MM.1S (cell line): ENCODE results near the gene ARGLU1.
A peak's percentile ranks its signal among the peaks of the same experiment; 100 is the strongest.

ENCODE experiments used
- DNase-seq: peaks from one replicate; pipeline ENCODE4 v3.0.0-alpha.2; 2015
- H2AFZ ChIP-seq: fragments of 300-600 bp; sonication (generic); 2 replicates; pipeline ENCODE4 v1.6.0; 2016; ENCODE audit warnings: antibody characterized with exemption, low read length
- H3F3A ChIP-seq: fragments of 300-600 bp; sonication (generic); 2 replicates; pipeline ENCODE4 v1.6.1; 2016; ENCODE audit warnings: mild to moderate bottlenecking, antibody characterized with exemption, low read length, moderate library complexity, mixed read lengths; ENCODE audit not compliant: insufficient read depth
- H3K27ac ChIP-seq: fragments of 300-600 bp; sonication (generic); 2 replicates; pipeline ENCODE4 v1.5.1; 2016; ENCODE audit warnings: mild to moderate bottlenecking, low read length
- H3K27me3 ChIP-seq: fragments of 300-600 bp; sonication (generic); replicated peaks from 2 replicates; pipeline ENCODE4 v1.6.0; 2016; ENCODE audit warnings: low read length; ENCODE audit not compliant: insufficient read depth
- H3K36me3 ChIP-seq: fragments of 300-600 bp; sonication (generic); replicated peaks from 2 replicates; pipeline ENCODE4 v1.6.1; 2016; ENCODE audit warnings: mild to moderate bottlenecking, low read length, mixed read lengths; ENCODE audit not compliant: insufficient read depth
- H3K4me1 ChIP-seq: fragments of 300-600 bp; sonication (generic); 2 replicates; pipeline ENCODE4 v1.6.1; 2016; ENCODE audit warnings: low read length, mixed read lengths
- H3K4me2 ChIP-seq: fragments of 300-600 bp; sonication (generic); 2 replicates; pipeline ENCODE4 v1.6.0; 2016; ENCODE audit warnings: low read depth, low read length
- H3K4me3 ChIP-seq: fragments of 300-600 bp; sonication (generic); 2 replicates; pipeline ENCODE4 v1.5.1; 2016; ENCODE audit warnings: low read length, mixed read lengths
- H3K79me2 ChIP-seq: fragments of 300-600 bp; sonication (generic); 2 replicates; pipeline ENCODE4 v1.6.1; 2016; ENCODE audit warnings: mixed run types, low read length, mixed read lengths
- H3K9ac ChIP-seq: fragments of 300-600 bp; sonication (generic); 2 replicates; pipeline ENCODE4 v1.6.1; 2016; ENCODE audit warnings: low read length, mixed read lengths
- H3K9me2 ChIP-seq: fragments of 300-600 bp; sonication (generic); replicated peaks from 2 replicates; pipeline ENCODE4 v1.6.1; 2016; ENCODE audit warnings: mild to moderate bottlenecking, low read length, mixed read lengths; ENCODE audit not compliant: insufficient read depth
- H3K9me3 ChIP-seq: fragments of 300-600 bp; sonication (generic); replicated peaks from 2 replicates; pipeline ENCODE4 v1.6.1; 2016; ENCODE audit warnings: mild to moderate bottlenecking, low read length, mixed read lengths; ENCODE audit not compliant: insufficient read depth
- H4K20me1 ChIP-seq: fragments of 300-600 bp; sonication (generic); 2 replicates; pipeline ENCODE4 v1.6.1; 2016; ENCODE audit warnings: mild to moderate bottlenecking, low read length, moderate library complexity, mixed read lengths; ENCODE audit not compliant: insufficient read depth
- EZH2 ChIP-seq: fragments of 300-600 bp; sonication (generic); optimal IDR thresholded peaks from 2 replicates; pipeline ENCODE3; 2017; ENCODE audit warnings: low read depth, mild to moderate bottlenecking, antibody characterized with exemption, low read length, mixed read lengths
- EZH2phosphoT487 ChIP-seq: fragments of 300-600 bp; sonication (generic); IDR thresholded peaks from 2 replicates; pipeline ENCODE4 v1.6.1; 2018; ENCODE audit warnings: antibody characterized with exemption, low read length
- TF ChIP-seq, protein P1 (sequence below): fragments of 300-600 bp; sonication (generic); IDR thresholded peaks from 2 replicates; pipeline ENCODE4 v1.5.1; 2016; ENCODE audit warnings: antibody characterized with exemption, low read length, mixed read lengths

ARGLU1 gene

DNA sequence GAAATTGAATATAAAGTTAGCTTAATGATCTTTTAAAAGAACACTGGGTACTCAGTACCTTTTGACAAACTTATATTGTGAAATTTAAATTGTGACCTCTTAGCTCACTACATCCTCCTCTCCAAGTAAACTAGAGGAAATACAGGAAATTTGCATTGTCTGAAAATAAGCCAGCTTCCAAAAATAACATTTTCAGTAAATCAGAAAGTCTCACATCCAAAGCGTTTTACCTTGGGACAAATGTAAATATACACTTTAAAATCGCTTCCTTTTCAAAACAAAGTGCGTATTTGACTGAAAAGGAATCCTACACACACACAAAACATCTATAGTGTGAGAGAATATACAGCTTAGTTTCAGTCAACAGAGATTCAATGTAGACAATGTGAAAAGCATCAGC is 30.4 kb downstream of the ARGLU1 start:
- Histone ChIP-seq H3K9me3 (no peaks in the 10 kb centered on the region), H3K4me2 (no peak overlapping the region), H3K27me3 (0 out of 2 replicates have a peak, but pooled peaks cover 5% of the 10 kb centered on the region), H3K4me1 (peaks cover 9% of the 10 kb centered on the region; the same call in 1 of the 2 replicates), H3K79me2 (no peaks in the 10 kb centered on the region), H3K9me2 (no peaks in the 10 kb centered on the region), H3K27ac (no peak overlapping the region), H3F3A (peaks cover 32% of the 10 kb centered on the region), H3K36me3 (no peaks in the 10 kb centered on the region; the same call in 1 of the 2 replicates), H3K9ac (no peak overlapping the region), H4K20me1 (peaks cover 3% of the 10 kb centered on the region; the same call in 1 of the 2 replicates), H3K4me3 (no peak overlapping the region), H2AFZ (no peak overlapping the region)
- DNase-seq: no peak
- TF ChIP-seq, protein P1, sequence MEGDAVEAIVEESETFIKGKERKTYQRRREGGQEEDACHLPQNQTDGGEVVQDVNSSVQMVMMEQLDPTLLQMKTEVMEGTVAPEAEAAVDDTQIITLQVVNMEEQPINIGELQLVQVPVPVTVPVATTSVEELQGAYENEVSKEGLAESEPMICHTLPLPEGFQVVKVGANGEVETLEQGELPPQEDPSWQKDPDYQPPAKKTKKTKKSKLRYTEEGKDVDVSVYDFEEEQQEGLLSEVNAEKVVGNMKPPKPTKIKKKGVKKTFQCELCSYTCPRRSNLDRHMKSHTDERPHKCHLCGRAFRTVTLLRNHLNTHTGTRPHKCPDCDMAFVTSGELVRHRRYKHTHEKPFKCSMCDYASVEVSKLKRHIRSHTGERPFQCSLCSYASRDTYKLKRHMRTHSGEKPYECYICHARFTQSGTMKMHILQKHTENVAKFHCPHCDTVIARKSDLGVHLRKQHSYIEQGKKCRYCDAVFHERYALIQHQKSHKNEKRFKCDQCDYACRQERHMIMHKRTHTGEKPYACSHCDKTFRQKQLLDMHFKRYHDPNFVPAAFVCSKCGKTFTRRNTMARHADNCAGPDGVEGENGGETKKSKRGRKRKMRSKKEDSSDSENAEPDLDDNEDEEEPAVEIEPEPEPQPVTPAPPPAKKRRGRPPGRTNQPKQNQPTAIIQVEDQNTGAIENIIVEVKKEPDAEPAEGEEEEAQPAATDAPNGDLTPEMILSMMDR: no peak
- TF ChIP-seq EZH2phosphoT487: no peak
- no peak for TF ChIP-seq EZH2

DNA sequence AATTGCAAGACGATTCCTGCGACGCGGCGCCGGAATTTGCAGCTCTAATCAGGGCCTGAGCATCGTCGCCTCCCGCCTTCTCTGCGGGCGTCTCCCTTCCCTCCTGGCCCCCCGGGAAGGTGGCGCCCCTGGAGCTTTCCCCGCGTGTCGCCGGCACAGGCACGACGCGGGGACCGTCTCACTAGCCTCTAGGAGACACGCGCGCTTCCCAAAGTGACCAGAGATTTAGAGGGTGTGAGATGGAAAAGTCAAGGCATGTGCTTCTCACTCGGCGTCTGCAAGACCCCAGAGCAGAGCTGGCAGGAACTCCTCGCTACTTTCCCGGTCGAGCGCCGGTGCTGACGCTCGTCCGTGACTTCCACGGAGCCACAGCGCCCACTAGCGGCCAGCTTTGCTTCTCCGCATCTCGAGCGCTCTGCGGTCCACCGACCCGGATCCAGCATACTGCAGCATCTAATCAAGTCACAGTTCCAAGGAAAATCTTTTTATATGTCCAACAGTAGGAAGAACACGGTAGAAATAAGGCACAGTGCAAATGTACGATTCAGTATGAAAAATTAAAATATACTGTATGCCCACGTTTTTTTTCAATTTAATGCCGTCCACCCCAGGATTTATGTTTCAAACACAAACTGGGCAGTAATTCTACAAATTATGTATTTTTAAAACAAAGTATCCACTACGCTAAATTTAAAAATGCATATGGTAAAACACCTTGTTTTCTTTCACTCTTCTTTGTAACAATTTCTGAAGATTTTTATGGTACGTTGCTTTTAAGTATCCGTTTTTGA is 31.5 kb downstream of the ARGLU1 start:
- peaks cover 32% of the 10 kb centered on the region for H3F3A ChIP-seq
- peaks cover 10% of the 10 kb centered on the region; the same call in 1 of the 2 replicates for H3K4me1 ChIP-seq
- no peak for TF ChIP-seq EZH2phosphoT487
- TF ChIP-seq, protein P1: peak; percentile 93
- no peak for TF ChIP-seq EZH2
- H3K9me2 ChIP-seq: no peaks in the 10 kb centered on the region
- H3K4me2 ChIP-seq: peak overlapping the region; percentile 100
- peak overlapping the region; percentile 75 for H3K4me3 ChIP-seq
- no peaks in the 10 kb centered on the region for H3K79me2 ChIP-seq
- H3K9ac ChIP-seq: peak overlapping the region; percentile 22; the same call in 1 of the 2 replicates
- H3K36me3 ChIP-seq: no peaks in the 10 kb centered on the region
- H3K27me3 ChIP-seq: 0 out of 2 replicates have a peak, but pooled peaks cover 5% of the 10 kb centered on the region
- H4K20me1 ChIP-seq: no peaks in the 10 kb centered on the region; the same call in 1 of the 2 replicates
- H3K9me3 ChIP-seq: no peaks in the 10 kb centered on the region
- H3K27ac ChIP-seq: peak overlapping the region; percentile 23; the same call in 1 of the 2 replicates
- H2AFZ ChIP-seq: peak overlapping the region; percentile 81
- peak; percentile 88 for DNase-seq

DNA sequence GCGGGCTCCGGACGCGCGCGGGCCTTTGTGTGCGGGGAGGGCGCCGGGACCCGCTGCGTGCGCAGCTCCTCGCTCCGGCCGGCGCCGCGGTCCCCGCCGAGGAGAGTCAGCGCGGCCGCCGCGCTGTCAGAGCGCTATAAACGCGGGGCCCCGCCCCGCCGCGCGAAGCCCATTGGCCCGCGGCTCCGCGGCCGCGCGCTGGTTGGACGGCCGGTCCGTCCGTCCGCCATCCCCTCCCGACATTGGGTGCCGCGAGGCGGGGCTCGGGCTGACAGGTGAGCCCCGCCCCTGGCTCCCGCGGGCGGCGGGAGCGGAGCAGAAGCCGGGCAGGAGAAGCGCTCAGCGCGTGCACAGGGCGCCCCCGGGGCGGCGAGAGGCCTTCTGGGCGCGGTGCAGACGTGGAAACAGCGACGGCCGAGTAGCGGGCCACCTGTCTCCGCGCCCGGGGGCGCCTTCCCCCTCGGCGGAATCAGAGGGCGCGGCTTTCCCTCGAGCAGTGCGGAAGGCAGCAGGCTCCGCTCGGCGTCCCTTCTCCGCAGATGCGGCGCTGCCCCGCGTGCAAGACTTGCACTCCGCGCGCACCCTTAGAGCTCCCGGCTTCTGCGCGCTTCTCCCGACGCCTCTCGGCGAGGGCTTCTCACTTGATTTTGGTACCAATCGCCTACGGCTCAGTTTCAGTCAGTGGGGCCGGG is 32.2 kb downstream of the ARGLU1 start, which contains the start of gene EFNB2:
Gene EFNB2 (minus strand): TSS at position 111 of the 692 bp plus-strand sequence. CDS start 698 bp downstream, outside the sequence.
- Histone ChIP-seq H3K9me3 (no peaks in the 10 kb centered on the region), H3K9ac (peak within 1 kb of the TSS; percentile 22; the same call in 1 of the 2 replicates), H3K36me3 (no peaks in the 10 kb centered on the region), H3K4me1 (peaks cover 10% of the 10 kb centered on the region; the same call in 1 of the 2 replicates), H3F3A (peaks cover 32% of the 10 kb centered on the region), H3K9me2 (no peaks in the 10 kb centered on the region), H3K79me2 (no peaks in the 10 kb centered on the region), H3K27me3 (0 out of 2 replicates have a peak, but pooled peaks cover 5% of the 10 kb centered on the region), H2AFZ (peak within 1 kb of the TSS; percentile 81), H3K4me2 (peak within 1 kb of the TSS; percentile 100), H3K27ac (peak within 1 kb of the TSS; percentile 23; the same call in 1 of the 2 replicates), H3K4me3 (peak within 1 kb of the TSS; percentile 75), H4K20me1 (no peaks in the 10 kb centered on the region; the same call in 1 of the 2 replicates)
- no peak for TF ChIP-seq EZH2
- TF ChIP-seq, protein P1: 0 out of 2 replicates have a peak, but pooled peaks have one; percentile 5
- no peak for TF ChIP-seq EZH2phosphoT487
- peak; percentile 95 for DNase-seq
